Left lung (tissue), 8 donors: ENCODE results near the gene HPCAL4. TPM values are rescaled to one million over a fixed set of nuclear protein-coding genes. Genes with fewer than 3 reads are reported as not detected.

ENCODE experiments used
- polyA plus RNA-seq, 6 donors: library from polyadenylated mRNA; unstranded; fragments of 120-200 nt; gene quantifications; one replicate each; pipeline ENCODE4 v1.2.1, GENCODE V29; 2013; ENCODE audit not compliant: insufficient read length in 6 of 6
- total RNA-seq, 2 donors: library from RNA; stranded (reverse); fragmentation: NEBNext Ultra II Directional; extraction: Animal tissue kit (Norgen Biotek cat#: 25700); gene quantifications; one replicate each; pipeline ENCODE4 v1.2.1, GENCODE V29; 2021
- donor health status: DM: no; HTN: yes; CAD: no.
- donor health status: DM: no; HTN: no; CAD: no.

The HPCAL4 gene
- total and polyA plus RNA-seq, 8 donors = 0.04 to 1.9 (median 0.14) TPM

Other genes starting within 250 kb of the HPCAL4 start
- gene BMP8A, start 199.8 kb downstream of the HPCAL4 start, total RNA-seq = under 1 TPM; 0.73 to 0.82 TPM
- gene BMP8A, start 199.8 kb downstream of the HPCAL4 start, polyA plus RNA-seq = under 1 TPM; 0.37 to 0.73 (median 0.53) TPM
- gene PABPC4, start 114.6 kb downstream of the HPCAL4 start, total RNA-seq = 100 to 1,000 TPM; 226 to 232 TPM
- 100 to 1,000 TPM; 183 to 224 (median 199) TPM for gene PABPC4, start 114.6 kb downstream of the HPCAL4 start, polyA plus RNA-seq
- gene HEYL, start 51.8 kb downstream of the HPCAL4 start, total RNA-seq = 10 to 100 TPM; 12.6 to 16.0 TPM
- gene HEYL, start 51.8 kb downstream of the HPCAL4 start, polyA plus RNA-seq = 10 to 100 TPM; 29.2 to 42.8 (median 31.7) TPM
- 1 to 10 TPM in 1 of 2 donors, under 1 TPM in 1; 0.42 to 8.9 TPM for gene NT5C1A, start 19.3 kb downstream of the HPCAL4 start, total RNA-seq
- gene NT5C1A, start 19.3 kb downstream of the HPCAL4 start, polyA plus RNA-seq = under 1 TPM in 3 of 6 donors, not detected in 3; 0.21 to 0.24 (median 0.24) TPM
- gene PPIE, start 47.4 kb upstream of the HPCAL4 start, total RNA-seq = 10 to 100 TPM; 34.2 to 36.3 TPM
- 10 to 100 TPM; 66.4 to 74.9 (median 69.3) TPM for gene PPIE, start 47.4 kb upstream of the HPCAL4 start, polyA plus RNA-seq
- under 1 TPM; 0.55 to 0.82 TPM for gene OXCT2, start 79.9 kb upstream of the HPCAL4 start, total RNA-seq
- under 1 TPM in 5 of 6 donors, not detected in 1; 0.15 to 0.58 (median 0.26) TPM for gene OXCT2, start 79.9 kb upstream of the HPCAL4 start, polyA plus RNA-seq
- gene BMP8B, start 97.4 kb upstream of the HPCAL4 start, total RNA-seq = 1 to 10 TPM; 2.1 to 2.8 TPM
- 1 to 10 TPM; 1.0 to 2.3 (median 1.6) TPM for gene BMP8B, start 97.4 kb upstream of the HPCAL4 start, polyA plus RNA-seq
- gene TRIT1, start 192.1 kb upstream of the HPCAL4 start, total RNA-seq = 10 to 100 TPM; 10.5 to 13.1 TPM
- 10 to 100 TPM; 36.3 to 51.4 (median 38.8) TPM for gene TRIT1, start 192.1 kb upstream of the HPCAL4 start, polyA plus RNA-seq
- gene MYCL, start 210.5 kb upstream of the HPCAL4 start, total RNA-seq = 1 to 10 TPM; 2.7 to 4.3 TPM
- gene MYCL, start 210.5 kb upstream of the HPCAL4 start, polyA plus RNA-seq = 10 to 100 TPM in 5 of 6 donors, 1 to 10 TPM in 1; 8.1 to 12.9 (median 11.9) TPM